GM19043 (cell line): ENCODE measurements around the gene TMEM50B.

Experiments
- ATAC-seq: cut with Tn5 transposase; IDR thresholded peaks from one replicate; pipeline ENCODE4 v1.9.1; 2021; ENCODE audit warnings: low read depth; ENCODE audit not compliant: unreplicated experiment

The TMEM50B gene

DNA sequence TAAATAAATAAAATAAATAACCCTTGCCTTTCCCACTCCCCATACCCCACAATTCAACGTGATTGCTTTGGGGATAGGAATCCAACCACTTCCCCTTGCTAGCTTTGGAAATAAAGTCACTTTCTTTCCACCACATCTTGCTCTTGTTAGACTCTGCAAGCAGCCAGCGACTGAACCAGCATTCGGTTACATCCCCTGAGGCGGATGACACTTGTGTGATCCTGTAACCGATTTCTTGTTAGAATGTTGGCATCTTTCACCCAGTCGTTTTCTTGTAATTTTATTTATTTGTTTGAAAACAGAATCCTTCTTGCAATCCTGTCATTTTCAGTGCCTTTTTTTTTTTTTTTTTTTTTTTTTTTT is 78.2 kb downstream of the TMEM50B start:
- no peak for ATAC-seq
